ENCODE data around the gene RPS6KA3.

- TF ChIP-seq CTCF (IDR thresholded peaks at IDR 0.05) (no peak), POLR2A (IDR thresholded peaks at IDR 0.05) (no peak)
These were observed 130.8 kb downstream of the RPS6KA3 start for GRCh38 chrX:20135944-20136343.

Measured in thyroid gland (tissue), 4 donors.